Measurements from ENCODE around the gene PDZK1IP1.

- TF ChIP-seq CTCF (IDR thresholded peaks at IDR 0.05) = no peak
- no peak for TF ChIP-seq POLR2A (IDR thresholded peaks at IDR 0.05)
These were observed 25.3 kb downstream of the PDZK1IP1 start for GRCh38 chr1:47164552-47164951.
